Measurements from ENCODE around the gene ELL2. TPM values are rescaled to one million over a fixed set of nuclear protein-coding genes. Genes with fewer than 3 reads are reported as not detected.
"Not testable (repeated sequence)": the region's sequence is repeated elsewhere in the genome, so short reads cannot be mapped to it uniquely, and the experiment has no call there.

Gene ELL2
- total and polyA plus RNA-seq, 10 donors: 4.3 to 109 (median 66.8) TPM

DNA sequence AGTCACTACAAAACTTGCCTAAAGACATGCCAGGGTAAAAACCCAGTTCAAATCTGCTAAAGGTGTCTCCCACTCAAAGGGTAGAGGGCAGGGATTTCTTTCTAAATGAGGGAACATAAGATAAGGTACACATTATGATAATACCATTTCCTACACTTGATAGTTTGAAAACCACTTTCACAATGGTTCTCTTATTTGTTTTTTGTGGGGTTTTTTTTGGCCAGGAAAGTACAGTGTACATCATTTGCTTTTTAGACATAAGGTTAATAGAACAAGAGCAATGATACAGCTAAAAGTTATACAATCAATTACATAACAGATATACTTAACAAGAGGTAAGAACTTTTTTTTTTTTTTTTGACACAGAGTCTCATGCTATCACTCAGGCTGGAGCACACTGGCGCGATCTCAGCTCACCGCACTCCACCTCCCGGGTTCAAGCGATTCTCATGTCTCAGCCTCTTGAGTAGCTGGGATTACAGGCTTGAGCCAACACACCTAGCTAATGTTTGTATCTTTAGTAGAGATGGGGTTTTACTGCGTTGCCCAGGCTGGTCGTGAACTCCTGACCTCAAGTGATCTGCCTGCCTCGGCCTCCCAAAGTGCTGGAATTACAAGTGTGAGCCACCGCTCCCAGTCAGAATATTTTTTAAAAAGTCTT is 90.4 kb downstream of the ELL2 start:
- no peaks in the 10 kb centered on the region for H3K36me3 ChIP-seq
- no peaks in the 10 kb centered on the region for H3K9me3 ChIP-seq
- 97 to 98% (median 98%) methylated on average over 9 of the region's 9 CpGs for WGBS, 5 donors
- no peaks in the 10 kb centered on the region for H3K27me3 ChIP-seq (replicated peaks in 1 of 7)
- peaks cover 15 to 31% (median 25%) of the 10 kb centered on the region in 6 donors for H3K4me1 ChIP-seq
- TF ChIP-seq CTCF (IDR thresholded peaks at IDR 0.05 in 8 of 11, conservative IDR thresholded peaks at IDR 0.05 in 3 of 11): no peak
- no peak for TF ChIP-seq POLR2A (IDR thresholded peaks at IDR 0.05)
- TF ChIP-seq POLR2AphosphoS5 (IDR thresholded peaks at IDR 0.05): no peak
- H3K4me3 ChIP-seq: no peak overlapping the region
- intact Hi-C loops (cut with DNase I; ENCODE audit: low total_unique reads): no loop called here
- H3K27ac ChIP-seq: peak overlapping the region in 5 of 8 donors; percentile 57 to 83 (median 74)
- no peak for DNase-seq

- intact Hi-C loops (cut with DNase I; ENCODE audit: low total_unique reads): no loop called here
- no peaks in the 10 kb centered on the region for H3K9me3 ChIP-seq
- peaks cover 15 to 31% (median 25%) of the 10 kb centered on the region in 6 donors for H3K4me1 ChIP-seq
- no peaks in the 10 kb centered on the region for H3K36me3 ChIP-seq
- 27 to 40% (median 36%) methylated on average over 1 of the region's 1 CpG for WGBS, 5 donors
- H3K27me3 ChIP-seq (replicated peaks in 1 of 7): no peaks in the 10 kb centered on the region
- H3K27ac ChIP-seq: peak overlapping the region; percentile 14 to 83 (median 70)
- TF ChIP-seq CTCF (IDR thresholded peaks at IDR 0.05 in 8 of 11, conservative IDR thresholded peaks at IDR 0.05 in 3 of 11) (no peak), POLR2A (IDR thresholded peaks at IDR 0.05) (no peak), POLR2AphosphoS5 (IDR thresholded peaks at IDR 0.05) (no peak)
- no peak for DNase-seq
- peak overlapping the region in 1 of 8 donors; percentile 0 for H3K4me3 ChIP-seq
Measured at GRCh38 chr5:95870105-95870672, 91.5 kb downstream of the ELL2 start.

DNA sequence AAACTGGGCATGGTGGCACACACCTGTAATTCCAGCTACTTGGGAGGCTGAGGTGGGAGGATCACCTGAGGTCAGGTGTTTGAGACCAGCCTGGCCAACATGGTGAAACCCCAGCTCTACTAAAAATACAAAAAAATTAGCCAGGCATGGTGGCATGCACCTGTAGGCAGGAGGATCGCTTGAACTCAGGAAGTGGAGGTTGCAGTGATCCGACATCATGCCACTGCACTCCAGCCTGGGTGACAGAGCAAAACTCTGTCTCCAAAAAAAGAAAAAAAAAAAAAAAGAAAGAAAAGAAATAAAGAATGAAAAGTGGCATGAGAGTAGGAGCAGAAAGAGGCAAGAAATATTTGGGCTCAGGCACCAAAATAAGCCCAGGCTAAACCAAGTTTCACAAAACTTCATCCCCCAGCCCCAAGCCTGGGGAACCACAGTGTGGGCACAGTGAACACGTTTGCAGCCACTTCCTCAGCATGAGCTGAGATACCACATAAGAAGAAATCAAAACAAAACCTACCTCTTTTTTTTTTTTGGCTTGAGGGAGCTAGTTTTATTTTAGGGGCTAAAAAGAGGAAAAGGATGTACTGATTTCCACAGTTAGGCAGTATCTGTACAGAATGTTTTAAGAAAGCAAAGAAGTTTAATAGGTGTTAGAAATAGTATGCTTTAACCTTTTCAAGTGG is 92.3 kb downstream of the ELL2 start:
- H3K27me3 ChIP-seq (replicated peaks in 1 of 7); H3K4me3 ChIP-seq; H3K9me3 ChIP-seq; H3K36me3 ChIP-seq; intact Hi-C loops (cut with DNase I; ENCODE audit: low total_unique reads): not testable (repeated sequence)
- peaks cover 15 to 31% (median 25%) of the 10 kb centered on the region in 6 donors for H3K4me1 ChIP-seq
- H3K27ac ChIP-seq: peak overlapping the region in 7 of 8 donors; percentile 18 to 83 (median 71)
- WGBS, 5 donors: 8 to 28% (median 23%) methylated on average over 3 of the region's 3 CpGs
- TF ChIP-seq POLR2AphosphoS5 (IDR thresholded peaks at IDR 0.05): peak in 1 of 3 donors; percentile 43
- DNase-seq: peak; percentile 83

DNA sequence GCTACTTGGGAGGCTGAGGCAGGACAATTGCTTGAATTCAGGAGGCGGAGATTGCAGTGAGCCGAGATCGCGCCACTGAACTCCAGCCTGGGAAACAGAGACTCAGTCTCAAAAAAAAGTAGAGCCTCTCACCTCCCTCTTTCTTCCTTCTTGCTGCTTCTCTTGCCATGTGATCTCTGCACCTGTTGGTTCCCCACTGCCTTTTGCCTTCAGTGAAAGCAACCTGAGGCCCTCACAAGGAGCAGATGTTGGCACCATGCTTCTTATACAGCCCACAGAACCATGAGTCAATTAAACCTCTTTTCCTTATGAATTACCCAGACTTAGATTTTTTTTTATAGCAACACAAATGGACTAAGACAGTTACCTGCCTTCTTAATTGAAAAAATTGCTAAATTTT is 93.5 kb downstream of the ELL2 start:
- intact Hi-C loops (cut with DNase I; ENCODE audit: low total_unique reads): no loop called here
- Histone ChIP-seq H3K4me1 (peaks cover 15 to 36% (median 26%) of the 10 kb centered on the region in 6 donors), H3K9me3 (no peaks in the 10 kb centered on the region), H3K27me3 (replicated peaks in 1 of 7) (no peaks in the 10 kb centered on the region), H3K4me3 (no peak overlapping the region), H3K27ac (no peak overlapping the region), H3K36me3 (no peaks in the 10 kb centered on the region)
- 94 to 100% (median 99%) methylated on average over 4 of the region's 4 CpGs for WGBS, 5 donors
- no peak for DNase-seq
- TF ChIP-seq POLR2AphosphoS5 (IDR thresholded peaks at IDR 0.05) (no peak), CTCF (IDR thresholded peaks at IDR 0.05 in 8 of 11, conservative IDR thresholded peaks at IDR 0.05 in 3 of 11) (no peak), POLR2A (IDR thresholded peaks at IDR 0.05) (no peak)
